Panc1 (cell line): ENCODE measurements around the gene TNFRSF17. TPM values are rescaled to one million over a fixed set of nuclear protein-coding genes. Genes with fewer than 3 reads are reported as not detected.
A peak's percentile ranks its signal among the peaks of the same experiment; 100 is the strongest.

ENCODE experiments used
- ATAC-seq: fragments of 200-7000 bp; cut with Tn5 transposase; 2 replicates; pipeline ENCODE4 v1.9.1; 2020; ENCODE audit warnings: mild to moderate bottlenecking, moderate library complexity
- BruUV-seq: library from RNA; stranded (reverse); fragments of 400-500 nt; replicated peaks from 2 replicates; lab custom pipeline; 2021; lab: Mats Ljungman, UMichigan
- CTCF ChIA-PET: fragments of 300-600 bp; sonication (Branson Sonifier 250); formaldehyde crosslinking; loops from one replicate; lab custom pipeline; 2022; ENCODE audit warnings: antibody characterized with exemption; lab: Charles Lee
- POLR2A ChIA-PET: fragments of 300-600 bp; sonication (Branson Sonifier 250); formaldehyde crosslinking; loops from one replicate; lab custom pipeline; 2022; ENCODE audit warnings: antibody characterized with exemption; lab: Charles Lee
- DNase-seq: peaks from one replicate; pipeline ENCODE4 v3.0.0-alpha.2; 2010; ENCODE audit warnings: low read depth, low spot score
- H3K27ac ChIP-seq: 2 replicates; pipeline ENCODE4 v1.5.1; 2011; ENCODE audit warnings: mild to moderate bottlenecking, low read length, inconsistent platforms
- H3K27me3 ChIP-seq: fragments of 200-500 bp; sonication (Bioruptor generic); 2 replicates; pipeline ENCODE4 v1.6.0; 2014; ENCODE audit warnings: low read length, inconsistent platforms; ENCODE audit not compliant: control insufficient read depth, insufficient read depth
- H3K36me3 ChIP-seq: fragments of 200-500 bp; sonication (Bioruptor generic); 2 replicates; pipeline ENCODE4 v1.5.1; 2014; ENCODE audit warnings: inconsistent platforms, mild to moderate bottlenecking, low read length, moderate library complexity; ENCODE audit not compliant: control insufficient read depth, insufficient read depth
- H3K4me1 ChIP-seq: 2 replicates; pipeline ENCODE4 v1.5.1; 2011; ENCODE audit warnings: inconsistent platforms, mild to moderate bottlenecking, low read length, moderate library complexity; ENCODE audit not compliant: control insufficient read depth, insufficient read depth
- H3K4me3 ChIP-seq, 2 experiments: 2 replicates each; pipeline ENCODE4 v1.5.1; 2011 to 2012; ENCODE audit warnings: low read depth in 2 of 2, low read length in 2 of 2, mild to moderate bottlenecking in 2 of 2, inconsistent platforms in 1 of 2, moderate library complexity in 1 of 2
- H3K9me3 ChIP-seq: fragments of 200-500 bp; sonication (Bioruptor generic); 2 replicates; pipeline ENCODE4 v1.5.1; 2014; ENCODE audit warnings: low read depth, mild to moderate bottlenecking, inconsistent platforms, low read length, moderate library complexity; ENCODE audit not compliant: control insufficient read depth, insufficient read depth
- CTCF ChIP-seq: fragments of 450-650 bp; IDR thresholded peaks from 2 replicates; pipeline ENCODE4 v1.5.1; 2017; ENCODE audit warnings: mild to moderate bottlenecking
- POLR2AphosphoS5 ChIP-seq: IDR thresholded peaks from 2 replicates; pipeline ENCODE4 v1.6.1; 2012; ENCODE audit warnings: mild to moderate bottlenecking, low read depth, low read length, moderate library complexity
- REST ChIP-seq, 2 experiments: IDR thresholded peaks; 2 replicates each; pipeline ENCODE4 v1.6.1; 2011 to 2012; ENCODE audit warnings: low read depth in 2 of 2, control low read depth in 1 of 2, low read length in 1 of 2, mild to moderate bottlenecking in 1 of 2, moderate library complexity in 1 of 2; ENCODE audit not compliant: insufficient read depth in 1 of 2
- SIN3A ChIP-seq: IDR thresholded peaks from 2 replicates; pipeline ENCODE4 v1.6.1; 2012; ENCODE audit warnings: low read depth, mild to moderate bottlenecking, low read length, moderate library complexity, borderline replicate concordance; ENCODE audit not compliant: insufficient read depth
- TCF7L2 ChIP-seq: IDR thresholded peaks from 2 replicates; pipeline ENCODE4 v1.6.1; 2011; ENCODE audit warnings: mild to moderate bottlenecking, low read depth, low read length, inconsistent platforms
- in situ Hi-C: cut with HindIII; loops from 2 replicates; pipeline ENCODE4 v1.10.0; 2016; ENCODE audit warnings: low sequenced_read_pairs, low pct_unique_long_range_greater_than_20kb
- intact Hi-C: fragments of 100-400 bp; cut with micrococcal nuclease; formaldehyde crosslinking; loops from one replicate; pipeline ENCODE4 v1.10.0; 2022; ENCODE audit not compliant: unreplicated experiment
- total RNA-seq: library from RNA; stranded (reverse); gene quantifications from one replicate; pipeline ENCODE4 v1.2.1, GENCODE V29; 2021; ENCODE audit not compliant: unreplicated experiment

Gene TNFRSF17
- total RNA-seq, 1 experiment from 2014 or later: not detected

GRCh38 chr16:11976850-11977375 is 11.9 kb downstream of the TNFRSF17 start:
- no peak for DNase-seq
- Histone ChIP-seq H3K4me1 (peaks cover 6% of the 10 kb centered on the region; the same call in 1 of the 2 replicates), H3K27ac (peak overlapping the region; percentile 78), H3K4me3 (peak overlapping the region; percentile 73 to 86), H3K36me3 (no peaks in the 10 kb centered on the region), H3K9me3 (no peaks in the 10 kb centered on the region), H3K27me3 (no peaks in the 10 kb centered on the region)
- POLR2A ChIA-PET: interaction anchor here (0.6 kb wide), 1 partner anchor 64 kb away, joined by 3 read pairs; no protein-coding TSS in a partner anchor
- CTCF ChIA-PET: interaction anchor here (1.1 kb wide), 1 partner anchor 91 kb away, joined by 5 read pairs; no protein-coding TSS in a partner anchor
- TF ChIP-seq TCF7L2: no peak
- no peak for TF ChIP-seq REST (IDR thresholded peaks at IDR 0.05; ENCODE audit: insufficient read depth in 1 of 2, low read depth in 2 of 2, low read length in 1 of 2)
- no peak for TF ChIP-seq POLR2AphosphoS5
- TF ChIP-seq CTCF: no peak
- TF ChIP-seq SIN3A: no peak
- ATAC-seq: peak; percentile 32
- intact Hi-C loops (no loop called here), in situ Hi-C loops (no loop called here)
- no TSS peak for BruUV-seq

GRCh38 chr16:11977376-11978041 is 12.5 kb downstream of the TNFRSF17 start:
- ChIA-PET CTCF (interaction anchor here (0.8 to 1.1 kb wide), 2 partner anchors 21 to 90 kb away, joined by 3 to 5 read pairs; no protein-coding TSS in a partner anchor), POLR2A (no interaction called here)
- Histone ChIP-seq H3K27ac (peak overlapping the region; percentile 78), H3K4me1 (peaks cover 6% of the 10 kb centered on the region; the same call in 1 of the 2 replicates), H3K27me3 (no peaks in the 10 kb centered on the region), H3K4me3 (peak overlapping the region; percentile 73 to 86), H3K36me3 (no peaks in the 10 kb centered on the region), H3K9me3 (no peaks in the 10 kb centered on the region)
- ATAC-seq (peak; percentile 50), DNase-seq (no peak)
- intact Hi-C loops: no loop called here
- in situ Hi-C loops: no loop called here
- TF ChIP-seq CTCF (no peak), TCF7L2 (no peak), REST (IDR thresholded peaks at IDR 0.05; ENCODE audit: insufficient read depth in 1 of 2, low read depth in 2 of 2, low read length in 1 of 2) (no peak), POLR2AphosphoS5 (no peak), SIN3A (no peak)
- no TSS peak for BruUV-seq
